Measurements from ENCODE around the gene CACNG3.
"Not testable (repeated sequence)": the region's sequence is repeated elsewhere in the genome, so short reads cannot be mapped to it uniquely, and the experiment has no call there.

CACNG3 gene

DNA sequence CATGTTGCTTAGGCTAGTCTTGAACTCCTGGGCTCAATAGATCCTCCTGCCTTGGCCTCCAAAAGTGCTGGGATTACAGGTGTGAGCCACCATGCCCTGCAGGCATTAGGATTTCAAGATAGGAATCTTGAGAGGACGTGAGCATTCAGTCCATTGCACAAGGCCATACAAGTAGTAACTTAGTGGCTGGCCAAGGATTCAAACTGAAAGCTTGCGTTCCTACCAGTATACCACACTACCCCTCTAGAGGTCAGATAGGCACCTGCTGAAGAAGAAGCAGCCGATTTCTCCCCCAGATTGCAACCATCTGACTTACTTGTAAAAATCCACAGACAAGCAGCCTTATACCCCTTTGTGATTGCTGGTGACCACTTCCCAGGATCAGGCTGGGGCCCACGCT is 80.9 kb downstream of the CACNG3 start:
- DNase-seq: no peak

DNA sequence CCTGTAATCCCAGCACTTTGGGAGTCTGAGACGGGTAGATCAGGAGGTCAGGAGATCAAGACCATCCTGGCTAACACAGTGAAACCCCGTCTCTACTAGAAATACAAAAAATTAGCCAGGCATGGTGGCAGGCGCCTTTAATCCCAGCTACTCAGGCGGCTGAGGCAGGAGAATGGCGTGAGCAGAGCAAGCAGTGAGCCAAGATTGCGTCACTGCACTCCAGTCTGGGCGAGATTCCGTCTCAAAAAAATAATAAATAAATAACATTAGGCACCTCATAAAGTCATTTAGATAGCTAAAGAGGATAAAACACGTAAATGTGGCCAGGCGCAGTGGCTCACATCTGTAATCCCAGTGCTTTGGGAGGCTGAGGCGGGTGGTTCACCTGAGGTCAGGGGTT is 87.7 kb downstream of the CACNG3 start:
- DNase-seq: not testable (repeated sequence)

DNA sequence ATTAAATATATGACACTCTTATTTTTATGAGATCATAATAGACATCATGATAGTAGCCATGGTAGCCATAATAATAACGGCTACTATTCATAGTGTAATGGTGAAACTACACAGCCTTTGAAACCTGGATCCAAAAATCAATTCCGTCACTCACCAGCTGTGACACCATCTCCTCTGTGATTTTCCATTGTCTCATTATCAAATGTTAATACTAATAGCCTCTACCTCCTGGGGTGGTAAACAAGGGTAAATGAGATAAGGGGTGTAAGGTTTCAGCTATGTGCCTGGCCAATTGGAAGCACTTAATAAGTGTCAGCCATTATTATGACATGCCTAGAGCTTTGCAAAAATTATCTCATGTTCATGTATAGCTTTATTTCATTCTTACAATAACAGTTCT is 88.6 kb downstream of the CACNG3 start:
- DNase-seq: no peak

DNA sequence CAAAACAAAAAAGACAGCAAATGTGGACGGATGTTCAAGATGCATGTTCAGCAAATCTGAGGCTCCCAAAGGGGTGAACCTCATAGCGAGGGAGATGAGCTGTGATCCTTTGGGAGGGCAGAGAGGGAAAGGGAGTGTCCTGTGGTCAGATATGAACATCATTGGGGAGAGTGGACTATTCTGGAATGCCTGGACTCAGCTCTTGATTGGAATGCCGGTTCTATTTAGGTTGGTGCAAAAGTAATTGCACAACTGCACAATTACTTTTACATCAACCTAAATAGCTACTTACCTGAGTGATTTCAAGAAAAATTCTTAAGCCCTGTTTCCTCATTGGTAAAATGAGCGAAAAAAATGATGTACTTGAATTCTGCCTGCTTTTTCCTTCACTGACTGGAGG is 89.6 kb downstream of the CACNG3 start:
- no peak for DNase-seq

DNA sequence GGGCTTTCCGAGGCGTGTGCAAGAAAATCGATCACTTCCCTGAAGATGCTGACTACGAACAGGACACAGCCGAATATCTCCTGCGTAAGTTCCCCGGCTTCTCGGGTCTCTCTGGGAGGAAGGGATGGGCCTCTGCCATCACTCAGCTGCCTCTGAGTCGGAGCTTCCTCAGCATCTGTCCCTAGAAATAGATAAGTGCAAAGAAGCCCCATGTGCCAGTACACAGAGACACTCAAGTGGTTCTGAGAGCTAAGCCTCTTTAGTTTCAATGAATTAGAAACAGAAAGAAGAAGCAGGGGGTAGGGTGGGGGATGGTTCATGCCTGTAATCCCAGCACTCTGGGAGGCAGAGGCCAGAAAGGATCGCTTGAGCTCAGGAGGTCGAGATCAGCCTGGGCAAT is 90.6 kb downstream of the CACNG3 start:
- DNase-seq: no peak

DNA sequence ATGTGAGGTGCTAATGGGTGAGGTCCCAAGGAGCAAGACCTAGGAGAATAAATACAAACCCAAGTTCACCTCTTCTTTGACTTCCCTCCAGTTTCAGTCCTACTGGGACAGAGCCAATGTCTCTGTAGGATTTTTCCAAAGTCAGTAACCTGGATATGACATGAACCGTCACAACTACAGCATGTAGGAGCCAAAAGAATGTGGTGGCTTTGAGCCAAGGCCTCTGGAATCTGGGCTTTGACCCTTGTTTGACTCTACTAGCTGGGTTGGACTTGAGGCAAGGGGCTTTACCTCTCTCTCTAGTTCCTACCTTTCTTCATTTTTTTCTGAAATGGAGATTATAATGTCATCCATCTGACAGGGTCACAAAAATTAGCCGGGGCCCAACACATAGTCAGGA is 91.4 kb downstream of the CACNG3 start:
- DNase-seq: no peak

DNA sequence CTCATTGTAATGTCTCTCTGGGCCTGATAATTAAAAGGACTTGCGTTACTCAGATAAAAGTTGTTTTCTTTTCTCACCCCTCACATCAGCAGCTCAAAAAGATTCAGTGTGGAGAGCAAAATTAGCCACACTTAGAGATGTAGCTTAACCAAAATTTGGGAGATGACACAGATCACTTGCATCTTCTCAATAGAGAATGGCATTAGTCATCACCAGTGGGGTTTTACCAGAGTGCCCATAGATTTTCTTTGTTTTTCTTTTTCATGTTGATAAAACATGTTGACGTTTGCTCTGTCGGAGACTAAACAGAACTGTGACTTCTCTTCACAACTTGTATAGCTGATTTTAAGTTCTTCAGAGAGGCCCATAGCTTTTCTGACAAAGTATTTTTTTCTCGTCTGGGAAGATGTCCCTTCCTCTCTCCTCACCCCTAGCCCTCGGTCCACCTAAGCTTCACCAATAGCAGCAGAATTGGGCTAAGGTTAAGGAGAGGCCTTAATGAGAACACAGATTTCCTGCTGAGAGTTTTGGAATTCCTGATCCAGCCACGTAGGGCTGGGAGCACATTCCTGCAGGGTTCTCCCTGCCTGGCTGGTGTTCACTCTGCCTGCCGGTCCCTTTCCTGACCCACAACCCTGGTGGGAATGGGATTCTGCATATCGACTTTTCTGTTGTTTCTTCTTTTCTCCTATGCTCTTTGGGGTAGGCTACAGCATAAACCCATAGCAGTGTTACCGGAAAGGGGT is 92.6 kb downstream of the CACNG3 start:
- no peak for DNase-seq

DNA sequence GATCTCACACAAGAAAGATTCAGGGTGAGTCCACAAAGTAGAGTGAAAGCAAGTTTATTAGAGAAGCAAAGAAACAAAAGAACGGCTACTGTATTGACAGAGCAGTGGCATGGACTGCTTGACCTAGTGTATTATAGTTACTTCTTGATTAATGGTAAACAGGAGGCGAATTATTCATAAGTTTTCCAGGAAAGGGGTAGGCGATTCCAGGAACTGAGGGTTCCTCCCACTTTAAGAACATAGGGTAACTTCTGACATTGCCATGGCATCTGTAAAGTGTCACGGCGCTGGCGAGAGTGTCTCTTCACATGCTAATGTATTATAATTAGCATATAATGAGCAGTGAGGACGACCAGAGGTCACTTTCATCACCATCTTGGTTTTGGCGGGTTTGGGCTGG is 93.2 kb downstream of the CACNG3 start:
- DNase-seq: no peak

DNA sequence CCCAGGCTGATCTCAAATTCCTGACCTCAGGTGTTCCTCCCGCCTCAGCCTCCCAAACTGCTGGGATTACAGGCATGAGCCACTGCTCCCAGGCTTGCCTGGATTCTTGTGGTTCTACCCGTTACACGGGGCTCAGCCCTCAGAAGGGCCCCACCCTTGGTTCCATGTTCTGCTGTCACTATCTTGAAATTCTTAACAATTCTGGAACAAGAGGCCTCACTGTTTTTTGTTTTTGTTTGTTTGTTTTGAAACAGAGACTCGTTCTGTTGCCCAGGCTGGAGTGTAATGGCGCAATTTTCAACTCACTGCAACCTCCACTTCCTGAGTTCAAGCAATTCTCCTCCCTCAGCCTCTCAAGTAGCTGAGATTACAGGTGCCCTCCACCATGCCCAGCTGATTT is 96.6 kb downstream of the CACNG3 start:
- no peak for DNase-seq

DNA sequence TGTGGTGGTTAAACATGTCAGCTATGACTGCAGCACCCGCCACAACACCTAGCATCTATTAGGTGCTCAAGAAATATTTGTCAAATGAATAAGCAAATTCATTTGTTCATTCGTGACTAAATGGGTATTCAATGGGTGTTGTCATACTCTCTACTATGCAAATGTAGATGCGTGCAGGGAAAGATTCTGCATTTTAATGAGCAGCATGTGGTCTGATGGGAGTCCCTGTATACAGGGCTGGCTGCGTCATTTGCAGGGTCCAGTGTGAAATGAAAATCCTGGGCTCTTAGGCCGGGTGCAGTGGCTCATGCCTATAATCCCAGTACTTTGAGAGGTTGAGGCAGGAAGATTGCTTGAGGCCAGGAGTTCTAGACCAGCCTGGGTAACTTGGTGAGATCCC is 97.5 kb downstream of the CACNG3 start:
- DNase-seq: no peak

DNA sequence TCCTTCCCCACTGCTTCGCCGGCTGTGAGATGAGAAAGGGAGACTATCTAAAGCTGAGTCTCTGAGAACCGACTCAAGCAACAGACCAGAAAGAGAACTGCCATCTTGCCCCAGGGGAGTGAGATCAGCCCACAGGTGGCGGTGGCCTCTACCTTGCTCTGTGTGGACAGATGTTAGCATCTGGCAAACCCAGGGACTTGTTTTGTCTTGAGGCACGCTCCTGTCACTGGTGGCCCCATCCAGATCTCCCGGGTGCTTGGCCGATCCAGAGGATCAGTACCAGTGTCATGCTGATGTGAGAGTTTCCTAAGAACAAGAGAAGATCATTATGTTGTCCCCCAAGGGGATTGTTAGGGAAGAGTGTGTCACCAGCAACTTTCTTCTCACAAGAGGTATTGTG is 101.4 kb downstream of the CACNG3 start:
- DNase-seq: no peak

DNA sequence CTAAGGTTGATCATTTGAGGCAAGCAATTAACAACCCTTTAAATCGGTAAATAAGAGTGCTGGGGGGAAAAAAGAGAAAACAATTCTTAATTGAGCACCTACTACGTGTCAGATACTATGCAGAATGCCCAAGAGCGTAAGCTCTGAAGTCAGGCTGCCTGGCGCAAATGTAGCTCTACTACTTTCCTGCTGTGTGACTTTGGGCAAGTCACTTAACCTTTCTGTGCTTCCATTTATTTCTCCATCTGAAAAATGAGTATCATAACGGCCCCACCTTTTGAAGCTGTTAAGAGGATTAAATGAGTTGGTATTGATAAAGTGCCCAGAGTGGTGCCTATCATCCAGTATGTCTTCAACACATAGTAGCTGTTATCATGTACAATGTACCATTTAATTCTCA is 102.0 kb downstream of the CACNG3 start:
- no peak for DNase-seq

DNA sequence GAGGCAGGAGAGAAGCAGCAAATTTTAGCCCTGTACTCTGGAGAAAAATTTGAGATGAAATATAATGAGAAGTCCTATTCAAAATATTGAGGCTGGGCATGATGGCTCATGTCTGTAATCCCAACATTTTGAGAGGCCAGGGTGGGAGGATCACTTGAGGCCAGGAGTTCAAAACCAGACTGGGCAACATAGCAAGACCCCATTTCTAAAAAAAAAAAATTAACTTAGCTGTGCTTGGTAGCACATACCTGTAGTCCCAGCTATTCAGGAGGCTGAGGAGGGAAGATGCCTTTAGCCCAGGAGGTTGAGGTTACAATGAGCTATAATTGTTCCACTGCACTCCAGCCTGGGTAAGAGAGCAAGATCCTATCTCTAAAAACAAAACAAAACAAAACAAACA is 103.4 kb downstream of the CACNG3 start:
- DNase-seq: no peak

DNA sequence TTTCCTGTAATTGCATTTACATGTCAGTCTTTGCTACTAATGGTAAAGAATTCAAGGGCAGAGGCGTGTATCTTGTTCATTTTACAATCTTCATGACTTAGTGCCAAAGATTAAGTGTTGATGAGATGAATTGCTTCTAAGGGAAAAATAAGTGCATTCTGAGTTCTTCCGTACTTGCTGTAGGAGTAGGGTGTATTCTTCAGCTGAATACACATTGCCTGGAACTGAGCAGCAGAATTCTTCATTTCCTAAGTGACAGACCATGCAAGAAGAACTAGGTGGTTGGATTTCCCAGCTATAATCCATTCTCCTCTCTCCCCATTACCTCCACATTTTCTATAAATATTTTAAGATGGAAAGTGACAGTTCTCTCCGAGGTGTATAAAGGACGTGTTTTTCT is 104.8 kb downstream of the CACNG3 start:
- DNase-seq: no peak

DNA sequence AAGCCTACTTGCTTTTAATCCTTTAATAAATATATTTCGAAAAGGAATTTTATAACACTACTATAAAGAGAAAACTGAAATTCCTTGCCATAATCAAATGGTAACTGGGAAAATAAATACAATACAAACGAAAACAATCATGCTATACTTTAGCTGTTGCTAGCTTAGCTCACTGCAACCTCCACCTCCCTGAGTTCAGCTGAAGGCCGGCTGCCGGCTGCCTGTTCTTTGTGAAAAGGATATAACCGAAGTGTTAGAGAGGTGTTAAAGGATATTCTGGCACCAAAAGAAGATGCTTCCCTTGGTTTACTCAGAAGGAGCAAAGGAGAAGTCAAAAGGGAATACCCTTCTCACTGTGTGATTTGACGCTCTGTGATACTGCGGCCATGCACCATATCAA is 108.5 kb downstream of the CACNG3 start:
- DNase-seq: no peak

DNA sequence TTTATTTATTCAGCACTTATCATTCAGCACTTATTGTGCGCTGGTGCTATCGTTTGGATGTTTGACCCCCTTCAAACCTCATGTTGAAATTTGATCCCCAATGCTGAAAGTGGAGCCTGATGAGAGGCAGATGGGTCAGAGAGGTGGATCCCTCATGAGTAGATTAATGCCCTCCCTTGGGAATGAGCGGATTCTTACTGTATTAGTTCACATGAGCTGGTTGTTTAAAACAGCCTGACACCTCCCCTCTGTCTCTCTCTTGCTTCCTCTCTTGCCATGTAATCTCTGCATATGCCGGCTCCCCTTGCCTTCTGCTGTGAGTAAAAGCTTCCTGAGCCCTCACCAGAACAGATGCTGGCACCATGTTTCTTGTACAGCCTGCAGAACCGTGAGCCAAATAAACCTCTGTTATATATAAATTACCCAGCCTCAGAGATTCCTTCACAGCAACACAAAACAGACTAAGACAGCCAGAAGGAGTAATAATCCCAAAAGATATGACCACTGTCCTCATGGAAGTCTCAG is 111.1 kb downstream of the CACNG3 start:
- no peak for DNase-seq

DNA sequence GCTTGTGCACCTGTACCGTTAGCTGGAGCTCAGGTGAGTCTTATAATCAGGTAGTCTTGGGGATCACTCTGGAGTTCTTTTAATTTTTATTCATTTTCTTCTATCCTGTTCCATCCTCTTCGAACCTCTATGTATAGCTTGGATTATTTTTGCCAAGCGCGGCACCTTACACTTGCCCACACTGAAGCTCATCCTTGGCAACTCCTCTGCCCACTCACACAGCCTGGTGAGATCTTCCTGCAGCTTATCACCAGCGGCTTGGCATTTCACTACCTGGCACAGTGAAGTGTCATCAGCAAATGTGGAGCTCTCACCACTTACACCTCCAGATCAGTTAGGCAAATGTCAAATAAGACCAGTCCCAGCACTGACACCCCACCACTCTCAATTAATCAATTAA is 116.7 kb downstream of the CACNG3 start:
- no peak for DNase-seq

DNA sequence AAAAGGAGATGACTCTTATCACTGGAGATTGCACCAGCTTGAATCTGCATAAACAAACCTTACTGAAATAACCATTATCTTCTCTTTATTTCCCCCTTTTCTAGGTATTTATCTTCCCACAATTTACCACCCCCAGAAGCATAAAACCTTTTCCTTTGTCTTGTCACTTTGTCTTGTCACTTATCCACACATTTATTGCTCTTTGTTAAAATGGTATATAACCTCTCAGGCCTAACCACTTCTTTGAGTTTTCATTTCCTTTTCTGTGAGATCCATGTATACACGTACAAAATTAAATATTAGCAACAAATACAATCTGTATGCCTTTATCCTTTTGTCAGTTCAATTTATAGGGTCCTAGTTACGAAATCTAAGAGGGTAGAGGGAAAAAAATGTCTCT is 122.9 kb downstream of the CACNG3 start:
- no peak for DNase-seq

DNA sequence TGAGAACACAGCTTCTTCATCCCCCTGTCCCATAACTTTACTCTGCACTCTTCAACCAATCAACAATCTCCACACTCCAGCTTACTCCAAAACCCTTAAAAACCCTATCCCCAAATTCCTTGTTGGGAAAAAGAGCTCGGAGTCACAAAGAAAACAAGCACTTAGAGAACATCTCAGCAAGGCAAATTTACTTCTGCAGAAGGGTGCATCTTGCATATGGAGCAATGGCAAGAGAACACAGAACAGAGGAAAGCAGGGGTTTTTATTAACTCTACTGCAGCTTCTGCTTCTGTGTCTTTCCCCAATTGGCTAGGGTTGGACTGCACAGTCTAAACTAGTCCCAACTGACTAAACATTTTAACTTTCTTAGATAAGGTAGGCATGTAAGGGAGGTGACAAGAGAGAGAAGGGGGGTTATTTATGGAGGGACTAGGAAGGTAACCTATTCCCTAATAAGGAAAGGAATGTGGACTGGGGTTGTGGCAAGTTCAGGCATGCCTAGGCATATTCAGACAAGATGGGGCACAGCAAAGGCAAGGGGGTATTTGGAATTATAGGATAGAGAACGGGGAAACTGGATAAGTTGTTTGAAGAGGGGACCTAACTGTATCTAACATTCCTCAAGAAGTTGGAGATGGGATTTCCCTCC is 125.5 kb downstream of the CACNG3 start:
- DNase-seq: no peak

DNA sequence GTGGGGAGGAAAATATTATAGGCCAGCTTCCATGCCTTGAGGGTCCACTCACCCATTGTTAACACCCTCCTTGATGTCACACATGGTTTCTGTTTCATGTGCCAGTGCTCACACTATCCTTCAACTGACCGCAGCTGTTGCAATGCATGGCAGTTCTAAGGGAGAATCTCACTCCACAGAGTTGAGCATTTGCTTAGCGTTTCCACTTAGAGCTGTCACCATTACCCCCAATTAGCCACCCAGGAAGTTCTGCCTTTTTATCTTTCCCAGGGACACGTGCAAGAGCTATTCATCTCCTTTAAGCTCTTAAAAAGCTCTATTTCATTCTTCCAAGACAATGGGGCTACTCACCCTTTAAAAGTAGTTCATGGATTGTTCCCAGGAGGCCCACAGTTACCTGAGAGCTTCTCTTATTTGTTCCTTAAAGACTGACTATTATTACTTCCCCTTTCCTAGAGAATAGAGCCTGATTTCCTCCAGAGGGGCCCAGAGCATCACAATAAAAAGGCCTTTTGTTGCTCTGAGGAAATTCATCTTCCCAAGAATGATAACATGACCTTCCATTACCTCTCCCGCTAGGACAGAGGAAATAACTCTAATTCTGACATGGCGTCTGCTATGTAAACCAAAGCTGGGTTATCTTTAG is 126.8 kb downstream of the CACNG3 start:
- DNase-seq: no peak

DNA sequence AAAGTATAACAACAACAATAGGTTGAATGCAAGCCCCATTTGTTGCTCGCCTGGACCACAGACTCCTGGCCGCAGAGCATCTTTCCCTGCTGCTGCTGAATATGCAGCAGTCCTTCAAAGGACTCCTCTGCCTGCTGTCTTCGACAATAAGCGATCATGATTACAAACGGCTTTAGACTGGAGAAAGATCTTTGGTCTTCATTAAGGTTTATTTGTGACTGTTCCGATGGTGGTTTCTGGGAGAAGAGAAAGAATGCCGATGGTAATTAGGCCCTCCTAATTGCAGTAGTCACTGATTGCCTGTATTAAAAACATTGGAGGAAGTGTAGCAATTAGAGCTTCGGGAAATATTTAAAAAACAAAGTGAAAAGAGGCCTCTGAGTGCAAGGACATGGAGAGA is 138.2 kb downstream of the CACNG3 start:
- DNase-seq: no peak

DNA sequence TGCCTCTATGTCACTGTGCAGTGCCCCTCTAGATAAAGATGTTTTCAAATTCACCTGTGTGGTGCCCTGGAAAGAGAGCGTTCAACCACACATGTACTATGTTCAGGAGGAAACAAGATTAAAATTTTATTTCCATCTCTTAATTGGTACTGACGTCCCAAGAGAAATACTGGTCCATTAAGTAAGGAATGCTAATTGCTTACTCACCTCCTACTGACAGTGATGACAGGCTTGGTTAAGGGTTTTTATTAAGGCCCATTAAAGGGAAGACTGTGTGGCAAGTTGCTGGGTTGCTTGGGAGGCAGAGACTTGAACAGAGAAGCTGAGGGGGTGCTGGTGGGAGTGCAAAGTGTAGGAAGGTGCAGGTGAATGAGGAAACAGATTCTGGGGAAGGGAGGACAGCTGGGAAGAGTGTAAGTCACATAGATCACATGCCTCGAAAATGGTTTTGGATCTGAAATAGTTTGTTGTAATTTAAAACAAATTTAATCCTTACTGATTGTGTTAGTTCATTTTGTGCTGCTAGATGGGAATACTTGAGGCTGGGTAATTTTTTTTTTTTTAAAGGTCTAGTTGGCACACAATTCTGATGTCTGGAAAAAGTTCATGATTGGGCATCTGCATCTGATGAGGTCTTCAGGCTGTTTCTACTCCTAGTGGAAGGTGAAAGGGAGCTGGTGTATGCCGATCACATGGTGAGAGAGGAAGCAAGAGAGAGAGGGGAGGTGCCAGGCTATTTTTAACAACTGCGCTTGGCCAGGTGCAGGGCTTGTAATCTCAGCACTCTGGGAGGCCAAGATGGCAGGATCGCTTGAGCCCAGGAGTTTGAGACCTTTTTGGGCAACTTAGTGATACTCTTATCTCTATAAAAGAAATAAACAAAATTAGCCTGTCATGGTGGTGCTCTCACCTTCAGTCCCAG is 140.5 kb downstream of the CACNG3 start:
- DNase-seq: no peak

DNA sequence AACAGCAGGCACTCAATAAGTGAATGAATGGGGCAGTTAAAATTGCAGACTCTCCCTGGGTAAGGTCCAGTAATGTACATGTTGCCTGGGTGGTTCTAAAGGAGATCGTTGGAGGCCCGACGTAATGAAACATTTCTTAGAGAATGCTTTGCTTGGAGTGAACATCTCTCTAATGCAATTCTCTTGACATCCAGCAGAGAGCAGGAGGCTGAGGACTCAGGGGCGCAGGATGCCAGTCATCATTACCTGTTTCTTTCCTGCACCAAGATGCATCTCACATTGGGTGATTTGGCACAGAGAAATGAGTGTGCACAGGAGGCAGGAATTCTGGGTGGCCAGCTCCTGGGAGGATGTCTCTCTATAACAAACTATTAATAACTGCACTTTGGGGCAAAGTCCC is 152.9 kb downstream of the CACNG3 start:
- DNase-seq: no peak

Data from NCI-H1092 treated with DMSO at 0.1 percent for 48 hours (cell line).